Keratinocyte (primary cell): ENCODE data around the gene CDH12. TPM values are rescaled to one million over a fixed set of nuclear protein-coding genes. Genes with fewer than 3 reads are reported as not detected.

Experiments used
- DNase-seq: peaks from one replicate; pipeline ENCODE4 v3.0.0-alpha.2; 2011; ENCODE audit warnings: low read depth, missing footprints, low spot score
- FAIRE-seq: peaks from 2 replicates; lab custom pipeline; 2011; peaks lifted over from hg19 to GRCh38; lab: Jason Lieb, UNC
- H2AFZ ChIP-seq: 2 replicates; pipeline ENCODE4 v1.6.0; 2012; ENCODE audit warnings: low read length, control low read depth, inconsistent platforms; ENCODE audit not compliant: control insufficient read depth
- H3K27ac ChIP-seq: 2 replicates; pipeline ENCODE4 v1.5.1; 2011; ENCODE audit warnings: low read length; ENCODE audit not compliant: control insufficient read depth, insufficient read depth
- H3K27me3 ChIP-seq: 3 replicates; pipeline ENCODE4 v1.6.0; 2011; ENCODE audit warnings: low read length; ENCODE audit not compliant: control insufficient read depth, insufficient read depth; ENCODE audit errors: extremely low read depth
- H3K36me3 ChIP-seq, 2 experiments: 2 replicates in 1 of 2; 3 replicates in 1 of 2; pipeline ENCODE4 v1.5.1; 2011; ENCODE audit warnings: low read length in 2 of 2, mild to moderate bottlenecking in 1 of 2; ENCODE audit not compliant: control insufficient read depth in 2 of 2, insufficient read depth in 2 of 2; ENCODE audit errors: extremely low read depth in 1 of 2
- H3K4me1 ChIP-seq: 3 replicates; pipeline ENCODE4 v1.5.1; 2011; ENCODE audit warnings: low read length; ENCODE audit not compliant: control insufficient read depth, insufficient read depth; ENCODE audit errors: extremely low read depth
- H3K4me2 ChIP-seq: 3 replicates; pipeline ENCODE4 v1.6.0; 2011; ENCODE audit warnings: low read depth, low read length; ENCODE audit not compliant: control insufficient read depth, insufficient read depth; ENCODE audit errors: extremely low read depth
- H3K4me3 ChIP-seq, 3 experiments: fragments of 200-600 bp in 1 of 3; sonication (generic) in 1 of 3; 2 replicates in 2 of 3; 3 replicates in 1 of 3; pipeline ENCODE4 v1.5.1; 2011 to 2016; ENCODE audit warnings: low read length in 3 of 3, mild to moderate bottlenecking in 3 of 3, control low read depth in 2 of 3, inconsistent platforms in 1 of 3, low read depth in 1 of 3, mixed read lengths in 1 of 3, mixed run types in 1 of 3, moderate library complexity in 1 of 3; ENCODE audit not compliant: control insufficient read depth in 2 of 3, insufficient read depth in 2 of 3; ENCODE audit errors: extremely low read depth in 1 of 3
- H3K79me2 ChIP-seq: 2 replicates; pipeline ENCODE4 v1.6.0; 2012; ENCODE audit warnings: low read length; ENCODE audit not compliant: control insufficient read depth, insufficient read depth
- H3K9ac ChIP-seq: 3 replicates; pipeline ENCODE4 v1.6.0; 2011; ENCODE audit warnings: low read length; ENCODE audit not compliant: control insufficient read depth, insufficient read depth; ENCODE audit errors: extremely low read depth
- H3K9me1 ChIP-seq: 3 replicates; pipeline ENCODE4 v1.6.0; 2011; ENCODE audit warnings: low read length; ENCODE audit not compliant: control insufficient read depth, insufficient read depth; ENCODE audit errors: extremely low read depth
- H3K9me3 ChIP-seq: 2 replicates; pipeline ENCODE4 v1.5.1; 2012; ENCODE audit warnings: low read depth, low read length; ENCODE audit not compliant: control insufficient read depth
- H4K20me1 ChIP-seq: 3 replicates; pipeline ENCODE4 v1.6.0; 2011; ENCODE audit warnings: low read length; ENCODE audit not compliant: control insufficient read depth, insufficient read depth; ENCODE audit errors: extremely low read depth
- CTCF ChIP-seq, 3 experiments: IDR thresholded peaks in 1 of 3; conservative IDR thresholded peaks in 1 of 3; optimal IDR thresholded peaks in 1 of 3; 2 replicates in 2 of 3; 3 replicates in 1 of 3; pipeline versions ENCODE3 to v1.5.1; 2011; ENCODE audit warnings: low read length in 3 of 3, mild to moderate bottlenecking in 3 of 3, moderate library complexity in 2 of 3, control low read depth in 1 of 3, inconsistent platforms in 1 of 3; ENCODE audit not compliant: insufficient read depth in 2 of 3; ENCODE audit errors: extremely low read depth in 1 of 3
- EZH2 ChIP-seq: IDR thresholded peaks from one replicate; pipeline ENCODE4 v1.6.1; 2012; ENCODE audit warnings: inconsistent platforms, mild to moderate bottlenecking, low read length, moderate library complexity
- dilution Hi-C: fragments of 300-500 bp; cut with MboI; formaldehyde crosslinking; loops from one replicate; pipeline ENCODE4 v1.7.0; 2020; ENCODE audit warnings: low sequenced_read_pairs; ENCODE audit not compliant: extremely low pct_ligation_motif_present
- polyA plus RNA-seq, 5 experiments: library from polyadenylated mRNA; depleted of rRNA in 3 of 5; stranded (reverse) in 3 of 5; stranded (forward) in 1 of 5; unstranded in 1 of 5; fragments of >200 nt; gene quantifications; 1 replicate in 1 of 5; 2 replicates in 3 of 5; 3 replicates in 1 of 5; pipeline versions ENCODE4 v1.2.1 to v1.2.3, GENCODE V29; 2011 to 2012; ENCODE audit warnings: missing spikeins in 2 of 5, low read depth in 1 of 5, low replicate concordance in 1 of 5

The CDH12 gene
- polyA plus RNA-seq, 1 donor (not counting 4 experiments of a cell fraction or from before 2014, with no cell fraction given): not detected

GRCh38 chr5:22693121-22693520 lies 160.0 kb downstream of the CDH12 start:
- H3K9me3 ChIP-seq: no peaks in the 10 kb centered on the region
- no peak for TF ChIP-seq EZH2
- TF ChIP-seq CTCF (optimal IDR thresholded peaks at IDR 0.05 in 1 of 3, IDR thresholded peaks at IDR 0.05 in 1 of 3, conservative IDR thresholded peaks at IDR 0.05 in 1 of 3; ENCODE audit: extremely low read depth in 1 of 3, insufficient read depth in 2 of 3, low read length in 3 of 3): no peak
- no peaks in the 10 kb centered on the region for H3K36me3 ChIP-seq
- H3K27me3 ChIP-seq: no peaks in the 10 kb centered on the region
- no peak overlapping the region for H3K27ac ChIP-seq
- no peaks in the 10 kb centered on the region for H3K4me1 ChIP-seq
- H3K9ac ChIP-seq: no peak overlapping the region
- FAIRE-seq (no peak), DNase-seq (no peak)
- dilution Hi-C loops: no loop called here
- no peak overlapping the region for H3K4me2 ChIP-seq
- H3K9me1 ChIP-seq: no peaks in the 10 kb centered on the region
- H4K20me1 ChIP-seq: no peaks in the 10 kb centered on the region
- H3K79me2 ChIP-seq: no peaks in the 10 kb centered on the region
- no peak overlapping the region for H2AFZ ChIP-seq
- H3K4me3 ChIP-seq: no peak overlapping the region

GRCh38 chr5:22683050-22683449 lies 170.1 kb downstream of the CDH12 start:
- Histone ChIP-seq H3K9me1 (no peaks in the 10 kb centered on the region), H3K4me2 (no peak overlapping the region), H3K9ac (no peak overlapping the region), H3K79me2 (no peaks in the 10 kb centered on the region), H3K27ac (no peak overlapping the region), H3K36me3 (no peaks in the 10 kb centered on the region), H3K27me3 (no peaks in the 10 kb centered on the region), H4K20me1 (no peaks in the 10 kb centered on the region), H2AFZ (no peak overlapping the region), H3K4me1 (no peaks in the 10 kb centered on the region), H3K4me3 (no peak overlapping the region), H3K9me3 (no peaks in the 10 kb centered on the region)
- FAIRE-seq (no peak), DNase-seq (no peak)
- TF ChIP-seq CTCF (optimal IDR thresholded peaks at IDR 0.05 in 1 of 3, IDR thresholded peaks at IDR 0.05 in 1 of 3, conservative IDR thresholded peaks at IDR 0.05 in 1 of 3; ENCODE audit: extremely low read depth in 1 of 3, insufficient read depth in 2 of 3, low read length in 3 of 3): no peak
- TF ChIP-seq EZH2: no peak
- dilution Hi-C loops: no loop called here
